Hepatocyte (in vitro differentiated cells): ENCODE data around the gene ATP5F1E. TPM values are rescaled to one million over a fixed set of nuclear protein-coding genes. Genes with fewer than 3 reads are reported as not detected.

Experiments used
- DNase-seq: peaks from one replicate; pipeline ENCODE4 v3.0.0-alpha.2; 2016; ENCODE audit warnings: low spot score
- H2AFZ ChIP-seq: fragments of 200-600 bp; sonication (generic); 2 replicates; pipeline ENCODE4 v1.6.0; 2016; ENCODE audit warnings: antibody characterized with exemption, mild to moderate bottlenecking
- H3K27ac ChIP-seq: fragments of 200-600 bp; sonication (generic); 2 replicates; pipeline ENCODE4 v1.5.1; 2016; ENCODE audit warnings: mild to moderate bottlenecking
- H3K27me3 ChIP-seq: fragments of 200-600 bp; sonication (generic); 2 replicates; pipeline ENCODE4 v1.6.1; 2016
- H3K36me3 ChIP-seq: fragments of 200-600 bp; sonication (generic); replicated peaks from 2 replicates; pipeline ENCODE4 v1.5.1; 2016; ENCODE audit warnings: low read depth; ENCODE audit not compliant: insufficient read depth
- H3K4me1 ChIP-seq: fragments of 200-600 bp; sonication (generic); 2 replicates; pipeline ENCODE4 v1.5.1; 2016; ENCODE audit warnings: mild to moderate bottlenecking, moderate library complexity; ENCODE audit not compliant: insufficient read depth
- H3K4me2 ChIP-seq: fragments of 200-600 bp; sonication (generic); 2 replicates; pipeline ENCODE4 v1.6.0; 2016
- H3K4me3 ChIP-seq: fragments of 200-600 bp; sonication (generic); 2 replicates; pipeline ENCODE4 v1.5.1; 2016; ENCODE audit warnings: mild to moderate bottlenecking
- H3K79me2 ChIP-seq: fragments of 200-600 bp; sonication (generic); 2 replicates; pipeline ENCODE4 v1.6.0; 2017; ENCODE audit warnings: mild to moderate bottlenecking
- H3K9me2 ChIP-seq: fragments of 200-600 bp; sonication (generic); replicated peaks from 2 replicates; pipeline ENCODE4 v1.6.0; 2017; ENCODE audit warnings: mild to moderate bottlenecking; ENCODE audit not compliant: insufficient read depth
- H3K9me3 ChIP-seq: fragments of 200-600 bp; sonication (generic); 2 replicates; pipeline ENCODE4 v1.5.1; 2016; ENCODE audit warnings: low read depth, mild to moderate bottlenecking
- H4K20me1 ChIP-seq: fragments of 200-600 bp; sonication (generic); 2 replicates; pipeline ENCODE4 v1.6.0; 2016; ENCODE audit warnings: mild to moderate bottlenecking; ENCODE audit not compliant: insufficient read depth, poor library complexity, severe bottlenecking
- CTCF ChIP-seq: fragments of 200-600 bp; sonication (generic); IDR thresholded peaks from 2 replicates; pipeline ENCODE4 v1.5.1; 2016; ENCODE audit warnings: antibody characterized with exemption, mild to moderate bottlenecking; ENCODE audit not compliant: poor library complexity
- EZH2 ChIP-seq: fragments of 200-600 bp; sonication (generic); IDR thresholded peaks from 2 replicates; pipeline ENCODE4 v1.6.1; 2016; ENCODE audit warnings: antibody characterized with exemption, mild to moderate bottlenecking, borderline replicate concordance
- EZH2phosphoT487 ChIP-seq: fragments of 200-600 bp; sonication (generic); IDR thresholded peaks from one replicate; pipeline ENCODE4 v1.6.1; 2018; ENCODE audit warnings: antibody characterized with exemption, mild to moderate bottlenecking, low read depth, moderate library complexity; ENCODE audit not compliant: unreplicated experiment, severe bottlenecking
- WGBS: methylation state at CpG from one replicate; pipeline ENCODE4 v1.1.6; 2016; ENCODE audit warnings: low lambda C conversion rate; ENCODE audit errors: missing lambda C conversion rate; 5-methylcytosine and 5-hydroxymethylcytosine counted together
- polyA plus RNA-seq: library from polyadenylated mRNA; unstranded; fragments of >200 nt; fragmentation: Nextera tagmentation; extraction: Ambion mirVana; gene quantifications from 2 replicates; pipeline ENCODE4 v1.2.1, GENCODE V29; 2016
- total RNA-seq: library from RNA; depleted of rRNA; stranded (reverse); fragments of >200 nt; gene quantifications from 2 replicates; pipeline ENCODE4 v1.2.3, GENCODE V29; 2014

ATP5F1E gene
- total and polyA plus RNA-seq, 2 experiments from 2014 or later, result 32.9 to 227 TPM

- no peak for TF ChIP-seq EZH2phosphoT487
- TF ChIP-seq CTCF, result peak; percentile 34
- TF ChIP-seq EZH2, result no peak
- H2AFZ ChIP-seq, result no peak overlapping the region
- DNase-seq, result no peak
- H3K9me2 ChIP-seq, result no peaks in the 10 kb centered on the region
- H3K9me3 ChIP-seq, result no peaks in the 10 kb centered on the region
- H3K27me3 ChIP-seq, result no peaks in the 10 kb centered on the region
- H4K20me1 ChIP-seq, result no peaks in the 10 kb centered on the region
- H3K36me3 ChIP-seq, result no peaks in the 10 kb centered on the region
- H3K4me2 ChIP-seq, result no peak overlapping the region
- no peak overlapping the region for H3K27ac ChIP-seq
- H3K4me1 ChIP-seq, result no peaks in the 10 kb centered on the region
- no peaks in the 10 kb centered on the region for H3K79me2 ChIP-seq
- H3K4me3 ChIP-seq, result no peak overlapping the region
- WGBS, result 88% methylated on average over 7 of the region's 7 CpGs
Measured at GRCh38 chr20:59055302-59055701, 23.2 kb upstream of the ATP5F1E start.

- TF ChIP-seq EZH2phosphoT487 (no peak), CTCF (no peak), EZH2 (no peak)
- 78% methylated on average over 6 of the region's 6 CpGs for WGBS
- Histone ChIP-seq H3K4me2 (no peak overlapping the region), H3K27me3 (no peaks in the 10 kb centered on the region), H3K79me2 (no peaks in the 10 kb centered on the region), H3K4me1 (peaks cover 18% of the 10 kb centered on the region), H3K27ac (no peak overlapping the region), H2AFZ (no peak overlapping the region), H4K20me1 (no peaks in the 10 kb centered on the region), H3K9me2 (no peaks in the 10 kb centered on the region), H3K4me3 (no peak overlapping the region), H3K9me3 (no peaks in the 10 kb centered on the region), H3K36me3 (no peaks in the 10 kb centered on the region)
- DNase-seq, result no peak
Measured at GRCh38 chr20:59051666-59052185, 19.6 kb upstream of the ATP5F1E start.

- Histone ChIP-seq H3K27ac (no peak overlapping the region), H3K9me3 (no peaks in the 10 kb centered on the region), H3K9me2 (no peaks in the 10 kb centered on the region), H4K20me1 (no peaks in the 10 kb centered on the region), H3K4me1 (peaks cover 18% of the 10 kb centered on the region), H3K27me3 (no peaks in the 10 kb centered on the region), H3K79me2 (no peaks in the 10 kb centered on the region), H3K36me3 (no peaks in the 10 kb centered on the region), H3K4me2 (no peak overlapping the region), H2AFZ (no peak overlapping the region), H3K4me3 (no peak overlapping the region)
- no peak for DNase-seq
- 76% methylated on average over 1 of the region's 1 CpG for WGBS
- TF ChIP-seq EZH2 (no peak), CTCF (no peak), EZH2phosphoT487 (no peak)
Measured at GRCh38 chr20:59050437-59050836, 18.3 kb upstream of the ATP5F1E start.

DNA sequence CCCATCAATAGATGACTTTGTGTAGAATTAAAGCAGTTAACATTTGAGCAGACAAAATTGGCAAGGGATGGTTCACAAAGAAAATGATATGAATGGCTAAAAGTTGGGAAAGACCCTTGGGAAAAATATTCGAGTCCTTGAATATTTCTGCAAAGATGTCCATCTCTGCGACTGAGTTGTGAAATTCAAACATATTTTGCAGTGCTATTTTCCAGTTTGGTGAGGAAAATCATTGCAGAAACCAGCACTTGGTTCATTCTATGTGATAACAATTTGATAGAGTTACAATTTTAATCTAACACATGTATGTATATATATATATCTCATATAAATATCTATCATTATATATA lies 16.5 kb upstream of the ATP5F1E start:
- H3K27ac ChIP-seq, result peak overlapping the region; percentile 74
- WGBS, result 95% methylated on average over 2 of the region's 2 CpGs

More for the DNA sequence above, 16.5 kb upstream of the ATP5F1E start:
- Histone ChIP-seq H2AFZ (no peak overlapping the region), H3K27me3 (no peaks in the 10 kb centered on the region), H3K4me1 (peaks cover 18% of the 10 kb centered on the region), H3K9me3 (no peaks in the 10 kb centered on the region), H3K9me2 (no peaks in the 10 kb centered on the region), H3K79me2 (no peaks in the 10 kb centered on the region), H3K4me3 (no peak overlapping the region), H3K36me3 (no peaks in the 10 kb centered on the region), H3K4me2 (peak overlapping the region; percentile 64), H4K20me1 (no peaks in the 10 kb centered on the region)
- no peak for TF ChIP-seq EZH2phosphoT487
- no peak for TF ChIP-seq EZH2
- TF ChIP-seq CTCF, result no peak
- DNase-seq, result no peak
